Activated CD4-positive, CD25-positive, alpha-beta regulatory T cell treated with anti-CD3 and anti-CD28 coated beads, Interleukin-2, amount 50 U/mL, for 16 hours (primary cell): ENCODE measurements around the gene FXR2.
"Not testable (repeated sequence)": the region's sequence is repeated elsewhere in the genome, so short reads cannot be mapped to it uniquely, and the experiment has no call there.

Experiments
- DNase-seq: peaks from one replicate; pipeline ENCODE4 v3.0.0-alpha.2; 2020; ENCODE audit warnings: low read depth, low spot score

FXR2 gene

DNA sequence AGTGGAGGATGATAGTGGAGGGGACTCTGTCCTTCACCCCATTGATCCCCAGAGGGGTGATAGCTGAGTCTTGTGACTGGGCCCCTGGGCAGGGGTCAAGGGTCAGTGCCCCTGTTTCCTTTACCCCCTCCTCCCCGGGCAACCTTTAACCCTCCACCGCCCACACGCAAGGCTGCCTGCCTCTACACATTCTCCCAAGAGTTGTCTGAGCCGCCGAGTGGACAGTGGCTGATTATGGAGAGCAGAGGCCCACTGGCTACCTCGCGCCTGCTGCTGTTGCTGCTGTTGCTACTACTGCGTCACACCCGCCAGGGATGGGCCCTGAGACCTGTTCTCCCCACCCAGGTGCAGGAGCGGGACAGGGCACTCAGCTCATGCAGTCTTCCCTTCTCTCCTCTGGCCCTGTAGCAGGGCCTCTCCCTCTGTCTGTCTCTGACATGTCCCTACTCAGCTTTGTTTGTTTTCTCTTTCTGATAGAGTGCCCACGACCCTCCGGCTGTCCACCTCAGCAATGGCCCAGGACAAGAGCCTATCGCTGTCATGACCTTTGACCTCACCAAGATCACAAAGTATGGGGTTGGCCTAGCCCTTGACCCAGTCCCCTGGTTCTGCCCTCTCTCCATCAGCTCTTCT lies 15.4 kb upstream of the FXR2 start, which contains the start of gene SHBG:
SHBG (plus strand) TSS at position 197 of the 633 bp plus-strand sequence; CDS start at position 235, 38 bp downstream.
- no peak for DNase-seq

DNA sequence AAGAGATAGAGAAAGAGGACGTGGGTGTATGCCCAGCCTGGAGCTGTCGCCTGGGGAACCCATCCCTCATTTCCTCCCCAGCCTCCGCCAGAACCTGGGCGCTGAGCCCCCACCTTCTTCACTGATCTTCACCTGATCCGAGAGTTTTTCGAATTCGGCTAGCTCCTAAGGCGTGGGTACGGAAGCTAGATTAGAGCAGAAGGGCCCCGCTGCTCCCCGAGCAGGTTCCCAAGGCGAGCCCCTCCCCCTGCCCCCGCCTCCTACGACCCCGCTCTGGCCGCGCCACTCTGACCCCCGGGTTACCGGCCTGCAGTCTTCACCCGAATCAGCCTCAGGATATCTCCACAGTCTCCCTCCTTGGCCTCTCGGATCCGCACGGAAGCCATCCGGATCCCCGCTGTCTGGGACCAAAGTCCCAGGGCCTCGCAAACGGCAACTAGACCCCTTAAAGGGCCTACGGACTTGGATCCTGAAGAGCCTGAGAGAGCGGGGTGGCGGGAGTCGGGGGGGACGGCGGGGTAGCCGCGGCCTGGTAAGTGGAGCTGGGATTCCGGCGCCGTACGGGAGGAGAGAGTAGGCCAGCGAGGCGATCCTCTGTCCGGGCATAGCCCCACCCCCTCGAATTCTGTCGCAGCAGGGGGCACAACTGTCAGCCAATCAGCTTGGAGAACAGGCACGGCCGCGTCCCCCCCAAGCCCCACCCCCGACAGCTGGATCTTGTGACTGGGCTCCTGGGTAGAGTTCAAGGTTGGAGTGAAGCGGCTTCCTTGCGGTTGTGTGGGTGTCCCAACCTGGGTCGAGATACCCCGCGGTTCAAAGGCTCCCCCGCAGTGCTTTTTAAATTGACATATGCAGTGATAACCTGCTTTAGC lies 12.8 kb upstream of the FXR2 start, which contains the start of gene SAT2:
SAT2 (minus strand) TSS at position 572 of the 872 bp plus-strand sequence; CDS start at position 386, 186 bp downstream.
- DNase-seq: peak; percentile 69

DNA sequence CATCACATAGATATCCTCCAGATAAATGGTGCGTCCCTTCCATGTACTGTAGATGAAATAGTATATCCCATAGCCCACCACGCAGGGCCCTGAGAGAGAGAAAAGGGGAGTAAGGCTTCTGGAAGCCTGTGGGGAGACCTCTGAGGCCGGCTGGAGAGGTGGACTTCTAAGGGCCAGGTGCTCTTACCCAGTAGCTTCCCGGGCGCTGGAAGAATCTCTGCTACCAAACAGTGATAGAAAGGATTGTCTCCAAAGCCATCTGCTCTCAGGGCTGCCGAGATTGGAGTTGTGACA lies 12.2 kb upstream of the FXR2 start:
- no peak for DNase-seq

DNA sequence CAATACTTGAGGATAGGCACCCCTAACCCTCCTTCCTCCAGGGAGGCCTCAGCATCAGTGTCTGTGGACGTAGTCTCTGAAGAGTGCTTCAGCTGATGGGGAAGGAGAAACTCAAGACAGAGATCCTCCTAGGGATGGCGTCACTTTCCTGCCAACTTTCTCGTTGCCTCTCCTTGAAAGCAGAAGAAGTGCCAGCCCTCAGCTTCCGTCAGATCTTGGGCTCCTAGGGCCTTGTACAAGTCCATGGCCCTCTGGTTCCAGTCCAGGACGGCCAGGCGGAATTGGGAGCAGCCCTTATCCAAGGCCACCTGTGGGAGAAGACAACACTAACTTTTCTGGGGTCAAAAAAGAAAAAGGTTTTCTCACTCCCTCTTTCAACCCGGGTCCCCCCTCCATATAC lies 11.6 kb upstream of the FXR2 start:
- no peak for DNase-seq

DNA sequence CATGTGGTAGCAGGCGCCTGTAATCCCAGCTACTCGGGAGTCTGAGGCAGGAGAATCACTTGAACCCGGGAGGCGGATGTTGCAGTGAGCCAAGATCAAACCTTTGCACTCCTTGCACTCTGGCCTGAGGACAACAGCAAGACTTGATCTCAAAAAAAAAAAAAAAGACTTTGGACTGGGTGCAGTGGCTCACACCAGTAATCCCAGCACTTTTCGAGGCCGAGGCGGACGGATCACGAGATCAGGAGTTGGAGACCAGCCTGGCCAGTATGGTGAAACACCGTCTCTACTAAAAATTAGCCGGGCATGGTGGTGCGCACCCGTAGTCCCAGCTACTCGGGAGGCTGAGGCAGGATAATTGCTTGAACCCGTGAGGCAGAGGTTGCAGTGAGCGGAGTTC lies 11.1 kb upstream of the FXR2 start:
- DNase-seq: not testable (repeated sequence)

DNA sequence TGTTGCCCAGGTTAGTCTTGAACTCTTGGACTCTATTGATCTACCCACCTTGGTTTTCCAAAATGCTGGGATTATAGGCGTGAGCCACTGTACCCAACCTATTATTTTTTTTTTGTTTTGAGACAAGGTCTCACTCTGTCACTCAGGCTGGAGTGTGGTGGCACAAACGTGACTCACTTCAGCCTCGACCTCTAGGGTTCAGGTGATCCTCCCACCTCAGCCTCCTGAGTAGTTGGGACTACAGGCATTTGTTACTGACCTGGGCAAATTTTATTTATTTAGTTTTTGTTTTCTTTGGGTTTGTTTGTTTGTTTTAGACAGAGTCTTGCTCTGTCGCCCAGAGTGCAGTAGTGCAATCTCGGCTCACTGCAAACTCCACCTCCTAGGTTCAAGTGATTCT lies 9.0 kb upstream of the FXR2 start:
- no peak for DNase-seq

DNA sequence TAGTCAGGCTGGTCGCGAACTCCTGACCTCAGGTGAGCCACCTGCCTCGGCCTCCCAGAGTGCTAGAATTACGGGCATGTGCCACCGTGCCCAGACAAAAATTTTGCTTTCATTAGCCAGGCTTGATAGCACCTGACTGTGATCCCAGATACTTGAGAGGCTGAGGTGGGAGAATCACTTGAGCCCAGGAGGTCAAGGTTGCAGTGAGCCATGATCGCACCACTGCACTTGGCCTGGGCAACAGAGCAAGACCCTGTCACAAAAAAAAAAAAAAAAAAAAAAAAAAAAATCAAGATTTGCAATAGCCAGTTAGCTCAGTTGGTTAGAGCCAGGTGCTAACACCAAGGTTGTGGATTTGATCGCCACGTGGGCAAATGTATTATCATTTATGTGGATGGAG lies 6.1 kb upstream of the FXR2 start:
- DNase-seq: no peak

DNA sequence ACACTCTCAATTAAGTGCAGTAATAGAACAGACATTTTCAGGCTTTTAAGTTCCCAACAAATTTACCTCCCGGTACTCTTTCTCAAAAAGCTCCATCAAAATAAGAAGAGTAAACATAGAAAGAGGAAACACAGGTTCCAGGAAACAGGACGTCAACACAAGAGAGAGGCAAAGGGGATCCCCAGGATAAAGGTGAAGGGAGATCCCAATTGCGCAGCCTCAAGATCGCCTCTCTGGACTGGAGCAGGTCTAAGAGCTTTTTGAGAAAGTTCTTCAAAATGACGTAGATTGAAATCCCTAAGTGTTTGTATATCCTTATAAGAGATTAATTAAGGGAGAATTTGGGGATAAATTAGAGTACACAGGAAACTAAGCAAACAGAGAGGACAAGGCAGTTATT lies 3.9 kb upstream of the FXR2 start:
- no peak for DNase-seq

DNA sequence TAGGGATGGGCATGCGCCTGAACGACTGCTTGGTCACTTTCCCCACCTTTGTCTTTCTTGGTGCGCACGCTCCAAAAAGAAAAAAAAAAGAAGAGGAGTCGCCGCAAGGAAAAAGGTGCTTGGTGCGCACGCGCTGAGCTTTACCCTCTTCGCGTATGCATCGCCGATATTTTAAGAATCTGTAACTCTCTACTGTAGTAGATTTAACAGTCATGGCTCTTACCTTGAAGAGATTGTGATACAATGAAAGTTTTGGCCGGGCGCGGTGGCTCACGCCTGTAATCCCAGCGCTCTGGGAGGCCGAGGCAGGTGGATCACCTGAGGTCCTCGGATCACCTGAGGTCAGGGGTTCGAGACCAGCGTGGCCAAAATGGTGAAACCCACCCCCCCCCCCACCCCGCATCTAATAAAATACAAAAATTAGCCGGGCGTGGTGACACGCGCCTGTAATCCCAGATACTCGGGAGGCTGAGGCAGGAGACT lies 609 bp upstream of the FXR2 start:
- DNase-seq: no peak

DNA sequence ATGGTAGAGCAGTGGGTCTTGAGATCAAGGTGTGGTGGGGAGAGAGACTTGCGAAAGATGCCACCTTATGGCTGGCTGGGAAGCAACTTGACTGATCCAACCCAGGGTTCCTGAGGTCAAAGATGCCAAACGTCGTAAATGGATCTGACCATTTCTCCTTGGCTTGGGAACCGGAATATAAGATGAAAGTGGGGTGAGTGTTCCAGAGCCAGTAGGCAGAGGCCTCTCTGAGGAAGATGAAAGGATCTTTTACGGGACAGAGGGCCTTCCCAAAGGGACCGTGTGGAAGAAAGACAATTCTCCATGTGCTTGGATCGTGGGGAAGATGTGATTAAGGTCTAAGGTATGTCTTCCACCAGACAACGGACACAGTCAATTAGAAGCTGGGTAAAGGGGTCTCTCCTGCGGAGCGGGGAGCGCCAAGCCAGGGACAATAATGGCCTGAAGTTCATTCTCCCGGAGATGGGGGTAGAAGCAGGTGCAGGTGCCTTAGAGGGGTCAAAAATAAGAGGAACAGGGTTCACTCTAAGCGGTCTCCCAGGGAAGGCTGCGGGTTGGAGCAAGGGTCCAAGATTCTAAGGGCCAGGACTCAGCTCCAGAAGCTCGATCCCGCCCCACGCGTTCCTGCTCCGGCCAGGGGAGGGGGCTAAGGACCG lies 800 bp downstream of the FXR2 start:
- no peak for DNase-seq

DNA sequence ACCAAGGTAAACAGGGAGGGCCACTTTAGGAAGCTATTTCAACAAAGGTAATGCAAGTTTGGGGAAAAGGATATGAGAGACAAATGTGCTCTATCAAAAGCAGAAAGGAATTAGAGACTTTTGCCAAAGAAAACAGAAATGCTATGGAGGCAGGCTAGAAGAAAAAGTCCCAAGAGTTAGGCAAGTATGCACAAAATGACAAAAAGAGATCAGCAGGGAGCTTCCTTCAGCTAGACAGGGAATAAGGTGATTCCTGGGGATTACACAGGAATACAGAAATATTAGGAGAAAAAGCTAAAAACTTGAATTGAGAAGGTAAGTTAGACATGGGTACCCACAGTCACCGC lies 2.4 kb downstream of the FXR2 start:
- no peak for DNase-seq

DNA sequence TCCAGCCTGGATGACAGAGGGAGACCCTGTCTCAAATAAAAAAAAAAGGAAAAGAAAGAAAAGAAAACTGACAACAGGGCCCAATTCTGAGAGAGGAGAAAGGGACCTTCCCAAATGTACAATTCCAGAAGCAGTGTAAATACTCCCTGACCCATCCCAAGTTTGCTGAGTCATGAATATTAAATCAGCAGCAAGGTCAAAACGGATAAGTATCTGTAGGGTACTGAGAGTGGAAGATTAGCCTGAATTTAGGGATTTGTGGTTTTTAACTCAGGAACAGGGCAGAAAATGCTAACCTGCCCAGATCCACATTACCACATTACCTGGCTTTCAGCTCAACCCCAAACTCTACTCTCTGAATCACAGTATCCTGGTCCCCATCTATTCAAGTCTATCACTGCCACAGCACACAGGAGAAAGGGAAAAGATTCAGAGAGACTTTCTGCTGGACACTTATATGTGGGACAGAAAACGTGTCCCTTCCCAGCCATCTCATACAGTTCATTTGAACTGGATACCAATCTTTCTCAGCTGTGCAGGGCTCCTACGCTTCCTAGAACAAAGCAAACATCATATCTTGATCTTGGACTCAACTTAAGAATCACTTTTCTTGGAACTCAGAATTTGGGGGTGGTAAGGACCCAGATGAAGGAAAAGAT lies 2.9 kb downstream of the FXR2 start:
- no peak for DNase-seq

DNA sequence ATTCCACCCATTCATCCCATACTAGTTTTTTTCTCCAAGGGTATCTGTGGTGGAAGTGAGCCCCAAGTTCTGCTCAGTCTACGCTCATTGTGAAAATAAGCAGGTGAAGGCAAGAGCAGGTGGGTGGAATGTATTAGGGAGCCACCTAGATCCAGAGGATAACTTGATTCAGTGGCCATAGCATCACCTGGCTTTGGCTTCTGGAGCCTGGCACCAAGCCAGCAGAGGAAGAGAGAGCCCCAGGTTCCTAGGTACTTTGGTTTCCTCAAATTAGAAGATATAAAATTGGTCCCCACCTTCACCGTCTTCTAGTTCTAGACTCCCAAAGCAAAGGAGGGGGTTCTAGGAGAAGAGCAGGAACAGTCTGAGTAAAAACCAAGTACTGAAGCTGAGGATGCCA lies 4.1 kb downstream of the FXR2 start:
- no peak for DNase-seq

DNA sequence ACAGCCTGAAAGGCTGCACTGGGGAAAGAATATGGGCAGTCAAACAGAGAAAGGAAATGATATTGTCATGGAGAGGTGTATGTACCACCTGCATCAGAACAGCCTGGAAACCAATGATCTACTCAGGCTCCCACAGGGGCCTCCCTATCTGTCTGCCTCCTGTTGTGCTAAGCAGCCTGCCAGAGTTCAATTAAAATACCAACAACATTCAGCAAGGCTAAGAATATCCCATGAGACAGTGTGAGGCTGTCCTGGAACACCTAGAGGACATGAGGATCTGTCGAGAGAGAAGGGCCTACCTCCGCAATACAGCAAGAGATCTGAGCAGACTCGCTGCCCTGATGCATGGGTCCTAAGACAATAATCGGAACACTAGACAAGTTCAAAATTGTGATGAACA lies 8.4 kb downstream of the FXR2 start:
- DNase-seq: no peak

DNA sequence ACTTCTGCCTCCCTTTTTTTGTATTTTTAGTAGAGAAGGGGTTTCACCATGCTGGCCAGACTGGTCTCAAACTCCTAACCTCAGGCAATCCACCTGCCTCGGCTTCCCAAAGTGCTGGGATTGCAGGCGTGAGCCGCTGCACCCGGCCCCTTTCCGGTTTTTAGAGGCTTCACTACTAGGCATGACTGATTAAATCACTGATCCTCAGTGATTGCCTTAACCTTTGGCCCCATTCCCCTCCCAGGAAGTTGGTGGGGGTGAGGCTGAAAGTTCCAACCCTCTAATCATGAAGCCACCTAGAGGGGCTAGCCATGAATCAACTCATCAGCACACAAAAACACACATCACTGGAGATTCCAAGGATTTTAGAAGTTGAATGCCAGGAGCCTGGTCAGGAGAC lies 17.1 kb downstream of the FXR2 start:
- DNase-seq: not testable (repeated sequence)

DNA sequence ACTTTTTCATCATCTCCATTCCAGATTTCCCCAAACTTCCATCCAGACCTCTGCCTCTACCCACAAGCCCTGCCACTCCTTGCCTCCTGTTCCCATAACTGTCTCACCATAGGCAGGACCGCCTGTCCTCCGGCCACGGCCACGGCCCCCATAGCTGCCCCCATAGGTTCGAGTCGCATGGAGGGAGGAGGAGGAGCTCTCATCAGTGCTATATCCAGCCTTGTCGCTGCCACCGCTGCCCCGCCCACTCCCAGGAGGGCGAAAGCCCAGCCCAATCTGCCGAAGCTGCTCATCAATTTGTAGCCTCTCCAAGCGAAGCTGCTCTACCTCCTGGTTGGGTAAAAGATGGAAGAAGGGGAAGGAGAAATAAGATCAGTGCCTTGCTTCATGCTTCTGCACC lies 21.4 kb downstream of the FXR2 start:
- no peak for DNase-seq

DNA sequence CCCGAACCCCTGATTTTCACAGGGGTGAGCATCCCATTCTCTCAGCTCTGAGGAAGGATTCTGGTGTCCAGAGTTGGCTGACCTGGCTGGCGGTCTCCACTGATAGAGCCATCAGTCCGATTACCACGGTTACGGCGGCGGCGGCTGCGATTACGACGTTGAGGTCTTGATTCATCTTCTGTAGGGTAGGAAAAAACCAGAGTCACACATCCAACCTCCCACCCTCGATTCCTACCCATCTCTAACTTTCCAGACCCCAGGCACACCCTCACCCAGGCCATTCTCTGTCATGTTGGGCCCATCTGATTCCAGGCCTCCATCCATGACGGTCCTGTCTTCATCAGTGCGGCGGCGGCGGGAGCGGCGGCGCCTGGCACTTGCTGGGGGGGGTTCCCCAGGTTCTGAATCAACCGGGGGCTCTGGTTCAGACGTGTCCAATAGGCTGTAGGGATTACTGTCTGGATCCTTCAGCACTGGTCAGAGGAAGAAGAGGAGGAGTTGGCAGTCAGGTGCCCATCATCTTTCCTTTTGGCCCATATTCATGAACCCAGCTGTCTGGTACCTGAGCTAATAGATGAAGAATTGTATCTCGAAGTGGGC lies 22.2 kb downstream of the FXR2 start:
- DNase-seq: no peak

DNA sequence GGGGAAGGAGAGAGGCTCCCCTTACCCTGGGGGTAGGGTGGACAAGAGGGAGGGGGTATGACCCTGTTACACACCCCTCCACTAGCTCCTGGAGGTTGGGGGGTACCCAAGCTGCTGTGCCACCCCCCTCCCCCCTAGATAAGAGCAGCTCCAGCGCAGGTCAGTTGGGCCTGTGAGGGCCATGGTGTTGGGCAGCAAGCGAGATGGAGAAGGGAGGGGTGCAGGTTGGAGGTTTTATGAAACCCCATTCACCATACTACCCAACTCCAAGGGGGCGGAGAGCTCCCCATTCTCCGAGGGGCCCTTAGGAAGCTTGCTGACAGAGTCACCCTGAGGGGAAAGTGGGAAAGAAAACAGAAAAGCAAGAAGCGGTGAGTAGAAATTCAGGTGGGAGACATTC lies 23.1 kb downstream of the FXR2 start:
- DNase-seq: no peak

DNA sequence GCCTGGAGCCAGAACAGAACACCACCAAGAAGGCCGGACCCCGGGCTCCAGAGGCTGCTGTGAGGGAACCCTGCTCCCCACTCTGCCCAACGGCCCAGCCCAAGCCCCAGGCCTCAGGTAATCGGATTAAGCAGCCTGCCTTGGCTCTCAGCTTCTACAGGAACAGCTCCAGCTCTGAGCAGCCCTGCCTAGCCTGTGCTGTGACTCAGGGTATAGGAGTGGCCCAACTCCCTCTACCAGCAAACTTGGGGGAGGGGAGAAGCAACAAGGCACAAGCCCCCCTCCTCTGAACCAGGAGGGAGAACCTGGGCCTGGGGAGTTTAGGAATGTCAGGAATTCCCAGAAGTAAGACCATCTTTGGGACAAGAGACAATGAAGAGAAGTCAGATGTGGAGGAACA lies 24.0 kb downstream of the FXR2 start:
- DNase-seq: no peak

DNA sequence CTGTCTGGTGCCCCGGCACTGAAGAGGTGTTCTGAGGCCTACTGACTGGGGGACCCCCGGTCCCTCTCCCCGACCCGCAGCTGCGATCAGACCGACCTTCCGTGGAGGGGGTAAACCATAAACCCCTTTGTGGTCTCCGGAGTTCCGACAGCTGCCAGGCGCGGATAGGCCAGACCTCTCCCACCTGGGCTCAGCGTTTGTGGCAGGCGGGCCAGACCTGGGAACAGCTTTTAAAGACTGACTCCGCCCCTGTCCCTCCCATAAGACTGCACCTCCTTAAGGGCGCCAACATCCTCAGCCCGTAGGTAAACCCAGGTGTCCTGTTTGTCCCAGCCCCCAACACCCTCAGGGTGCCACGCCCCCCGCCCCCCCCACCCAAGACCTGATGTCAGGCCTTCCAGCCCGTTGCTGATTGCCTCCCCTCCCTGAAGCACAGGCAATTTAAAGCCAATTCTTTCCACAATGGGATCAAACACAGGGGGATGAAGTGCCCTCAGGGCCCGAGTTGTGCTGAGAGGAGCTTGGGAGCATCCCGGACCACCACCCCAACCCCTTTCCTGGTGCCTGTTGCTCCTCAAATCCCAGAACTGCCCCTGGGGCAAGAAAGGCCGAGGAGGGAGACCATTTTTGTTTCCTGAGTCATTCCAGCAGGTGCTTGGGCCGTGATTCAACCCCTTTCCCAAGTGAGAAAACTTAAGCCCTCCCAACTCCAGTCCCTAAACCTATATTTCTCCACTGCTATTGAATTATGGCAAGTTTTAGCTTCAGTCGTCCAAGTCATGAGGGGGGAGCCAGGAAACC lies 24.6 kb downstream of the FXR2 start, which contains the start of gene SOX15:
SOX15 (minus strand) TSS at position 204 of the 801 bp plus-strand sequence. CDS start 418 bp downstream, outside the sequence.
- no peak for DNase-seq
